ENCODE measurements around the gene FAM170B. TPM values are rescaled to one million over a fixed set of nuclear protein-coding genes. Genes with fewer than 3 reads are reported as not detected.
A peak's percentile ranks its signal among the peaks of the same experiment; 100 is the strongest.

Gene FAM170B
- polyA plus RNA-seq, 1 of the 3 experiments (the other 2 are of a cell fraction): not detected

DNA sequence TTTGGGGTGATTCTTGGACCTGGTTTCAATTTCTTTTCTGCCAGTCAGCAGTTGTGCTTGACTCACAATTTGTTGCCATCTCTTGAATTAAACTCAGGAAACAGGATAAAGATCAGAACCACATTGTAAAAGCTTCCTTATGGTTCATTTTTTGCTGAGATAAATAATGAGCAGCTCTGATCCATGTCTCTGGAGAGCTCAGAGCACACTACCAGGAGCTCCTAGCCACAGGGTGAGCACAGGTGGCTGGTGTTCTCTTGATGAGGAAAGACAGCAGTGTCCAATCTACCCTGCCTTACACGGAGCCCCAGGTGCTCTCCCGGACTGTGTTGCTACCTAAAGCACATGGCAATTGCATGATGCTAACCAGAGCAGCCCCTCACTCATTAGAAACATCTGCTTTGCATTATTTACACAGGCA is 17.2 kb upstream of the FAM170B start (continued):
- TF ChIP-seq, protein P1, sequence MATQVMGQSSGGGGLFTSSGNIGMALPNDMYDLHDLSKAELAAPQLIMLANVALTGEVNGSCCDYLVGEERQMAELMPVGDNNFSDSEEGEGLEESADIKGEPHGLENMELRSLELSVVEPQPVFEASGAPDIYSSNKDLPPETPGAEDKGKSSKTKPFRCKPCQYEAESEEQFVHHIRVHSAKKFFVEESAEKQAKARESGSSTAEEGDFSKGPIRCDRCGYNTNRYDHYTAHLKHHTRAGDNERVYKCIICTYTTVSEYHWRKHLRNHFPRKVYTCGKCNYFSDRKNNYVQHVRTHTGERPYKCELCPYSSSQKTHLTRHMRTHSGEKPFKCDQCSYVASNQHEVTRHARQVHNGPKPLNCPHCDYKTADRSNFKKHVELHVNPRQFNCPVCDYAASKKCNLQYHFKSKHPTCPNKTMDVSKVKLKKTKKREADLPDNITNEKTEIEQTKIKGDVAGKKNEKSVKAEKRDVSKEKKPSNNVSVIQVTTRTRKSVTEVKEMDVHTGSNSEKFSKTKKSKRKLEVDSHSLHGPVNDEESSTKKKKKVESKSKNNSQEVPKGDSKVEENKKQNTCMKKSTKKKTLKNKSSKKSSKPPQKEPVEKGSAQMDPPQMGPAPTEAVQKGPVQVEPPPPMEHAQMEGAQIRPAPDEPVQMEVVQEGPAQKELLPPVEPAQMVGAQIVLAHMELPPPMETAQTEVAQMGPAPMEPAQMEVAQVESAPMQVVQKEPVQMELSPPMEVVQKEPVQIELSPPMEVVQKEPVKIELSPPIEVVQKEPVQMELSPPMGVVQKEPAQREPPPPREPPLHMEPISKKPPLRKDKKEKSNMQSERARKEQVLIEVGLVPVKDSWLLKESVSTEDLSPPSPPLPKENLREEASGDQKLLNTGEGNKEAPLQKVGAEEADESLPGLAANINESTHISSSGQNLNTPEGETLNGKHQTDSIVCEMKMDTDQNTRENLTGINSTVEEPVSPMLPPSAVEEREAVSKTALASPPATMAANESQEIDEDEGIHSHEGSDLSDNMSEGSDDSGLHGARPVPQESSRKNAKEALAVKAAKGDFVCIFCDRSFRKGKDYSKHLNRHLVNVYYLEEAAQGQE (IDR thresholded peaks at IDR 0.05; ENCODE audit: low read depth, low read length): no peak
- no peak for TF ChIP-seq SIN3A (IDR thresholded peaks at IDR 0.05; ENCODE audit: borderline replicate concordance, low read depth, low read length)
- TF ChIP-seq FOXM1 (IDR thresholded peaks at IDR 0.05; ENCODE audit: low read depth): no peak
- TF ChIP-seq SMC3 (IDR thresholded peaks at IDR 0.05; ENCODE audit: low read depth, low read length): no peak
- no peak for TF ChIP-seq TEAD4 (IDR thresholded peaks at IDR 0.05; ENCODE audit: borderline replicate concordance, insufficient read depth)
- TF ChIP-seq TCF12 (IDR thresholded peaks at IDR 0.05): peak; percentile 52
- TF ChIP-seq, protein P2, sequence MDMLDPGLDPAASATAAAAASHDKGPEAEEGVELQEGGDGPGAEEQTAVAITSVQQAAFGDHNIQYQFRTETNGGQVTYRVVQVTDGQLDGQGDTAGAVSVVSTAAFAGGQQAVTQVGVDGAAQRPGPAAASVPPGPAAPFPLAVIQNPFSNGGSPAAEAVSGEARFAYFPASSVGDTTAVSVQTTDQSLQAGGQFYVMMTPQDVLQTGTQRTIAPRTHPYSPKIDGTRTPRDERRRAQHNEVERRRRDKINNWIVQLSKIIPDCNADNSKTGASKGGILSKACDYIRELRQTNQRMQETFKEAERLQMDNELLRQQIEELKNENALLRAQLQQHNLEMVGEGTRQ (IDR thresholded peaks at IDR 0.05; ENCODE audit: borderline replicate concordance, low read depth, low read length): no peak
- TF ChIP-seq RCOR1 (IDR thresholded peaks at IDR 0.05; ENCODE audit: low read length): peak; percentile 80
- TF ChIP-seq, protein P3, sequence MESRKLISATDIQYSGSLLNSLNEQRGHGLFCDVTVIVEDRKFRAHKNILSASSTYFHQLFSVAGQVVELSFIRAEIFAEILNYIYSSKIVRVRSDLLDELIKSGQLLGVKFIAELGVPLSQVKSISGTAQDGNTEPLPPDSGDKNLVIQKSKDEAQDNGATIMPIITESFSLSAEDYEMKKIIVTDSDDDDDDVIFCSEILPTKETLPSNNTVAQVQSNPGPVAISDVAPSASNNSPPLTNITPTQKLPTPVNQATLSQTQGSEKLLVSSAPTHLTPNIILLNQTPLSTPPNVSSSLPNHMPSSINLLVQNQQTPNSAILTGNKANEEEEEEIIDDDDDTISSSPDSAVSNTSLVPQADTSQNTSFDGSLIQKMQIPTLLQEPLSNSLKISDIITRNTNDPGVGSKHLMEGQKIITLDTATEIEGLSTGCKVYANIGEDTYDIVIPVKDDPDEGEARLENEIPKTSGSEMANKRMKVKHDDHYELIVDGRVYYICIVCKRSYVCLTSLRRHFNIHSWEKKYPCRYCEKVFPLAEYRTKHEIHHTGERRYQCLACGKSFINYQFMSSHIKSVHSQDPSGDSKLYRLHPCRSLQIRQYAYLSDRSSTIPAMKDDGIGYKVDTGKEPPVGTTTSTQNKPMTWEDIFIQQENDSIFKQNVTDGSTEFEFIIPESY (IDR thresholded peaks at IDR 0.05; ENCODE audit: borderline replicate concordance, low read depth): no peak
- TF ChIP-seq, protein P4, sequence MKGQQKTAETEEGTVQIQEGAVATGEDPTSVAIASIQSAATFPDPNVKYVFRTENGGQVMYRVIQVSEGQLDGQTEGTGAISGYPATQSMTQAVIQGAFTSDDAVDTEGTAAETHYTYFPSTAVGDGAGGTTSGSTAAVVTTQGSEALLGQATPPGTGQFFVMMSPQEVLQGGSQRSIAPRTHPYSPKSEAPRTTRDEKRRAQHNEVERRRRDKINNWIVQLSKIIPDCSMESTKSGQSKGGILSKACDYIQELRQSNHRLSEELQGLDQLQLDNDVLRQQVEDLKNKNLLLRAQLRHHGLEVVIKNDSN (IDR thresholded peaks at IDR 0.05; ENCODE audit: borderline replicate concordance, low read depth): no peak
- no peak for TF ChIP-seq YY1 (IDR thresholded peaks at IDR 0.05; ENCODE audit: low read depth)
- TF ChIP-seq RFX5 (IDR thresholded peaks at IDR 0.05; ENCODE audit: low read length): no peak; the same call in 1 of the 2 replicates

DNA sequence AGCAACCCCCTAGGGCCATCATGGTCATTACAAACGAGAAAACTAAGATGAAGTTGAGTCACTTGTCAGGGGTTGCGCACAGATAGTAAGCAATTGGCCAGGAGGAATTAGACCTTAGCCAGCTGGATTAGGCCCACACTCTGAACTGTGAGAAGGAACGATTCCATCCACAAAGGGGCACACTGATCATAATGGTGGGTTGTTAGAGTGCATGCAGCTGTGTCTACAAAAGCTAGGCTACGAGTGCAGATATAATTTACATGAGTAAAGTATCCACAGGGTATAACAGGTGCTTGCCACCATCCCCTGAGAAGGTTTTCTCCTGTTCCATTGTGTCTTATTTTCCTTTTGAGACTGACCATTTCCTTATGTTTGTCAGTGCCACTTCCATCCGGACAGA is 16.6 kb upstream of the FAM170B start:
- H3F3A ChIP-seq (replicated peaks; ENCODE audit: insufficient read depth): no peaks in the 10 kb centered on the region
- H3K27me3 ChIP-seq (ENCODE audit: insufficient read depth): no peaks in the 10 kb centered on the region
- 21% methylated on average over 5 of the region's 5 CpGs for WGBS (ENCODE audit: low lambda C conversion rate)
- H3K9ac ChIP-seq: no peak overlapping the region
- no peak for TF ChIP-seq ELF1 (IDR thresholded peaks at IDR 0.05)
- TF ChIP-seq TEAD4 (IDR thresholded peaks at IDR 0.05; ENCODE audit: borderline replicate concordance, insufficient read depth): no peak
- TF ChIP-seq, protein P5, sequence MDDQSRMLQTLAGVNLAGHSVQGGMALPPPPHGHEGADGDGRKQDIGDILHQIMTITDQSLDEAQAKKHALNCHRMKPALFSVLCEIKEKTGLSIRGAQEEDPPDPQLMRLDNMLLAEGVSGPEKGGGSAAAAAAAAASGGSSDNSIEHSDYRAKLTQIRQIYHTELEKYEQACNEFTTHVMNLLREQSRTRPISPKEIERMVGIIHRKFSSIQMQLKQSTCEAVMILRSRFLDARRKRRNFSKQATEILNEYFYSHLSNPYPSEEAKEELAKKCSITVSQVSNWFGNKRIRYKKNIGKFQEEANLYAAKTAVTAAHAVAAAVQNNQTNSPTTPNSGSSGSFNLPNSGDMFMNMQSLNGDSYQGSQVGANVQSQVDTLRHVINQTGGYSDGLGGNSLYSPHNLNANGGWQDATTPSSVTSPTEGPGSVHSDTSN (IDR thresholded peaks at IDR 0.05): no peak
- TF ChIP-seq RFX5 (IDR thresholded peaks at IDR 0.05; ENCODE audit: low read length): no peak
- TF ChIP-seq SIN3A (IDR thresholded peaks at IDR 0.05; ENCODE audit: borderline replicate concordance, low read depth, low read length): no peak
- TF ChIP-seq YY1 (IDR thresholded peaks at IDR 0.05; ENCODE audit: low read depth): no peak
- no peaks in the 10 kb centered on the region for H3K36me3 ChIP-seq (replicated peaks in 1 of 2; ENCODE audit: control insufficient read depth in 1 of 2, insufficient read depth in 2 of 2, low read length in 1 of 2)
- H3K4me3 ChIP-seq (ENCODE audit: low read depth in 2 of 2, low read length in 1 of 2): no peak overlapping the region
- peak overlapping the region in 1 of 2 experiments; percentile 99; a peak in 2 of 4 replicates for H3K27ac ChIP-seq (ENCODE audit: low read depth in 2 of 2, low read length in 1 of 2)
- H2AFZ ChIP-seq (ENCODE audit: low read depth): no peak overlapping the region
- ChIA-PET POLR2A (no interaction called here), CTCF (interaction anchor here (0.9 to 2.0 kb wide), 6 partner anchors 14 to 494 kb away, joined by 3 to 7 read pairs (median 4); partner anchors contain the start of gene VSTM4)
- H3K4me1 ChIP-seq (ENCODE audit: control insufficient read depth in 1 of 2, insufficient read depth in 2 of 2, low read depth in 1 of 2, low read length in 1 of 2): peaks cover 0 to 38% of the 10 kb centered on the region in 2 experiments; a peak in 2 of 4 replicates
- H4K20me1 ChIP-seq (ENCODE audit: insufficient read depth): no peaks in the 10 kb centered on the region
- no peak overlapping the region for H3K4me2 ChIP-seq
- DNase-seq: no peak
- no peaks in the 10 kb centered on the region for H3K9me3 ChIP-seq
- no peaks in the 10 kb centered on the region for H3K79me2 ChIP-seq (ENCODE audit: insufficient read depth)
- H3K9me2 ChIP-seq: no peaks in the 10 kb centered on the region

Data from SK-N-SH (cell line).